Neural progenitor cell (in vitro differentiated cells): ENCODE results near the gene CCS. TPM values are rescaled to one million over a fixed set of nuclear protein-coding genes. Genes with fewer than 3 reads are reported as not detected.

Experiments used
- DNase-seq: peaks from one replicate; pipeline ENCODE4 v3.0.0-alpha.2; 2016; ENCODE audit warnings: low spot score
- H2AFZ ChIP-seq: fragments of 200-600 bp; sonication (generic); replicated peaks from 2 replicates; pipeline ENCODE4 v1.6.1; 2016; ENCODE audit warnings: antibody characterized with exemption
- H3F3A ChIP-seq: fragments of 200-600 bp; sonication (generic); 2 replicates; pipeline ENCODE4 v1.6.1; 2016; ENCODE audit warnings: antibody characterized with exemption, low read depth
- H3K27ac ChIP-seq: fragments of 200-600 bp; sonication (generic); 2 replicates; pipeline ENCODE4 v1.5.1; 2016; ENCODE audit warnings: mild to moderate bottlenecking
- H3K27me3 ChIP-seq: fragments of 200-600 bp; sonication (generic); 2 replicates; pipeline ENCODE4 v1.6.1; 2016; ENCODE audit warnings: mild to moderate bottlenecking, moderate library complexity
- H3K36me3 ChIP-seq: fragments of 200-600 bp; sonication (generic); 2 replicates; pipeline ENCODE4 v1.5.1; 2016
- H3K4me1 ChIP-seq: fragments of 200-600 bp; sonication (generic); 2 replicates; pipeline ENCODE4 v1.6.1; 2016; ENCODE audit warnings: mixed run types
- H3K4me2 ChIP-seq: fragments of 200-600 bp; sonication (generic); 2 replicates; pipeline ENCODE4 v1.6.1; 2016
- H3K4me3 ChIP-seq: fragments of 200-600 bp; sonication (generic); 2 replicates; pipeline ENCODE4 v1.5.1; 2016
- H3K79me2 ChIP-seq: fragments of 200-600 bp; sonication (generic); 2 replicates; pipeline ENCODE4 v1.6.1; 2016; ENCODE audit warnings: low read depth
- H3K9ac ChIP-seq: fragments of 200-600 bp; sonication (generic); 2 replicates; pipeline ENCODE4 v1.6.1; 2016
- H3K9me3 ChIP-seq: fragments of 200-600 bp; sonication (generic); 2 replicates; pipeline ENCODE4 v1.5.1; 2016; ENCODE audit warnings: low read depth
- H4K20me1 ChIP-seq: fragments of 200-600 bp; sonication (generic); 2 replicates; pipeline ENCODE4 v1.6.1; 2016; ENCODE audit warnings: low read depth
- H3K27ac Mint-ChIP-seq: 3 replicates; pipeline ENCODE4 v1.8.0; 2021; ENCODE audit warnings: mixed read lengths
- H3K27me3 Mint-ChIP-seq: 2 replicates; pipeline ENCODE4 v1.8.0; 2022; ENCODE audit warnings: low read depth, mild to moderate bottlenecking, inconsistent platforms, moderate library complexity, mixed read lengths; ENCODE audit not compliant: insufficient read depth
- H3K36me3 Mint-ChIP-seq: 3 replicates; pipeline ENCODE4 v1.8.0; 2021; ENCODE audit warnings: mixed read lengths
- H3K4me1 Mint-ChIP-seq: 3 replicates; pipeline ENCODE4 v1.8.0; 2021; ENCODE audit warnings: mixed read lengths
- H3K4me3 Mint-ChIP-seq: 3 replicates; pipeline ENCODE4 v1.8.0; 2021; ENCODE audit warnings: mild to moderate bottlenecking, moderate library complexity, mixed read lengths
- H3K9me3 Mint-ChIP-seq: 3 replicates; pipeline ENCODE4 v1.8.0; 2020; ENCODE audit warnings: mixed read lengths
- EZH2 ChIP-seq: fragments of 200-600 bp; sonication (generic); IDR thresholded peaks from 2 replicates; pipeline ENCODE4 v1.6.1; 2017; ENCODE audit warnings: antibody characterized with exemption, mild to moderate bottlenecking, moderate library complexity
- EZH2phosphoT487 ChIP-seq: fragments of 200-600 bp; sonication (generic); IDR thresholded peaks from 2 replicates; pipeline ENCODE4 v1.6.1; 2017; ENCODE audit warnings: antibody characterized with exemption
- total RNA-seq: library from RNA; depleted of rRNA; stranded (reverse); fragments of >200 nt; gene quantifications from 2 replicates; pipeline ENCODE4 v1.2.3, GENCODE V29; 2015; ENCODE audit warnings: low replicate concordance
- TF ChIP-seq, protein P1 (sequence below): fragments of 200-600 bp; sonication (generic); IDR thresholded peaks from 2 replicates; pipeline ENCODE4 v1.5.1; 2017; ENCODE audit warnings: antibody characterized with exemption, mild to moderate bottlenecking

Gene CCS
- total RNA-seq, 1 donor from 2014 or later, result 44.3 TPM

GRCh38 chr11:66561975-66562248 lies 31.1 kb upstream of the CCS start:
- no peaks in the 10 kb centered on the region for H3K36me3 ChIP-seq
- H3K36me3 Mint-ChIP-seq, result no peaks in the 10 kb centered on the region

GRCh38 chr11:66562275-66562674 lies 30.7 kb upstream of the CCS start:
- Mint-ChIP-seq H3K27me3 (no peaks in the 10 kb centered on the region), H3K27ac (no peak overlapping the region), H3K4me3 (no peak overlapping the region), H3K9me3 (no peaks in the 10 kb centered on the region), H3K36me3 (no peaks in the 10 kb centered on the region), H3K4me1 (no peaks in the 10 kb centered on the region)
- DNase-seq, result no peak
- Histone ChIP-seq H3K27me3 (no peaks in the 10 kb centered on the region), H3K4me3 (no peak overlapping the region), H3K9ac (no peak overlapping the region), H3F3A (no peaks in the 10 kb centered on the region), H3K4me2 (no peak overlapping the region), H3K9me3 (no peaks in the 10 kb centered on the region), H4K20me1 (no peaks in the 10 kb centered on the region), H3K27ac (no peak overlapping the region), H2AFZ (no peak overlapping the region), H3K4me1 (no peaks in the 10 kb centered on the region), H3K36me3 (no peaks in the 10 kb centered on the region), H3K79me2 (no peaks in the 10 kb centered on the region)
- TF ChIP-seq EZH2phosphoT487, result no peak
- no peak for TF ChIP-seq EZH2
- TF ChIP-seq, protein P1, sequence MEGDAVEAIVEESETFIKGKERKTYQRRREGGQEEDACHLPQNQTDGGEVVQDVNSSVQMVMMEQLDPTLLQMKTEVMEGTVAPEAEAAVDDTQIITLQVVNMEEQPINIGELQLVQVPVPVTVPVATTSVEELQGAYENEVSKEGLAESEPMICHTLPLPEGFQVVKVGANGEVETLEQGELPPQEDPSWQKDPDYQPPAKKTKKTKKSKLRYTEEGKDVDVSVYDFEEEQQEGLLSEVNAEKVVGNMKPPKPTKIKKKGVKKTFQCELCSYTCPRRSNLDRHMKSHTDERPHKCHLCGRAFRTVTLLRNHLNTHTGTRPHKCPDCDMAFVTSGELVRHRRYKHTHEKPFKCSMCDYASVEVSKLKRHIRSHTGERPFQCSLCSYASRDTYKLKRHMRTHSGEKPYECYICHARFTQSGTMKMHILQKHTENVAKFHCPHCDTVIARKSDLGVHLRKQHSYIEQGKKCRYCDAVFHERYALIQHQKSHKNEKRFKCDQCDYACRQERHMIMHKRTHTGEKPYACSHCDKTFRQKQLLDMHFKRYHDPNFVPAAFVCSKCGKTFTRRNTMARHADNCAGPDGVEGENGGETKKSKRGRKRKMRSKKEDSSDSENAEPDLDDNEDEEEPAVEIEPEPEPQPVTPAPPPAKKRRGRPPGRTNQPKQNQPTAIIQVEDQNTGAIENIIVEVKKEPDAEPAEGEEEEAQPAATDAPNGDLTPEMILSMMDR, result no peak

More at GRCh38 chr11:66561975-66562248, 31.1 kb upstream of the CCS start:
- Histone ChIP-seq H3K9ac (no peak overlapping the region), H4K20me1 (no peaks in the 10 kb centered on the region), H3F3A (no peaks in the 10 kb centered on the region), H3K4me2 (no peak overlapping the region), H3K27ac (no peak overlapping the region), H3K4me3 (no peak overlapping the region), H3K9me3 (no peaks in the 10 kb centered on the region), H3K27me3 (no peaks in the 10 kb centered on the region), H2AFZ (no peak overlapping the region), H3K79me2 (no peaks in the 10 kb centered on the region), H3K4me1 (no peaks in the 10 kb centered on the region)
- Mint-ChIP-seq H3K9me3 (no peaks in the 10 kb centered on the region), H3K27ac (no peak overlapping the region), H3K4me3 (no peak overlapping the region), H3K27me3 (no peaks in the 10 kb centered on the region), H3K4me1 (no peaks in the 10 kb centered on the region)
- no peak for DNase-seq
- TF ChIP-seq EZH2 (no peak), EZH2phosphoT487 (no peak)
- TF ChIP-seq, protein P1, result no peak

DNA sequence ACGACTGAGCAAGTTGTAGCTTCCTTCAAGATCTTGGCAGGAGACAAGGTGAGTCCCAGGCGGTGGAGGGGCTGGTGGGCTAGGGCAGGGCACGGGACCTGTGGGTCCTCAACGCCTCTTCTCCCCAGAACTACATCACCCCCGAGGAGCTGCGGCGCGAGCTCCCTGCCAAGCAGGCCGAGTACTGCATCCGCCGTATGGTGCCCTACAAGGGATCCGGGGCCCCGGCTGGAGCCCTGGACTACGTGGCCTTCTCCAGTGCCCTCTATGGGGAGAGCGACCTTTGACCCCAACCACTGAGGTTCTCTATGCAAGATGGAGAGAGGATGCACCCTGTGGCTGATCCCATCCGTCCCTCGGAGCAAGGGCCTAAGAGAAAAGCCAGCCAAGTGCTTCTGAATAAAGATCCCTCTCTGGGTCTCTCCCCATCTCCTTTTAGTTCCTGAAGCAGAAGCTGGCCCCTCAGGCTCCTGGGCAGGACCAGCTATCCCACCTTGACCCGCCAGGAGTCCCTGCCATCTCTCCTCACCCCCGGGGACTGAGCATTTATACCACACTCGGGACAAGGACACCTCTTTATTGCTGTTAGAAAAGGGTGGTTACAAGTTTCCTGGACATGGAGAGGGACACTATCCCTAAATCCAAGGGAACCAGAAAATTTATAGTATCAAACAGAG lies 29.9 kb upstream of the CCS start:
- Mint-ChIP-seq H3K36me3 (no peaks in the 10 kb centered on the region), H3K4me3 (no peak overlapping the region), H3K27me3 (no peaks in the 10 kb centered on the region), H3K9me3 (no peaks in the 10 kb centered on the region), H3K4me1 (no peaks in the 10 kb centered on the region), H3K27ac (no peak overlapping the region)
- no peak overlapping the region for H3K27ac ChIP-seq
- H3K4me3 ChIP-seq, result no peak overlapping the region
- no peaks in the 10 kb centered on the region for H3K9me3 ChIP-seq
- H3K79me2 ChIP-seq, result no peaks in the 10 kb centered on the region
- H3F3A ChIP-seq, result no peaks in the 10 kb centered on the region
- no peak for TF ChIP-seq EZH2phosphoT487
- TF ChIP-seq, protein P1, result no peak
- TF ChIP-seq EZH2, result no peak
- no peak for DNase-seq
- H4K20me1 ChIP-seq, result no peaks in the 10 kb centered on the region
- H2AFZ ChIP-seq, result no peak overlapping the region
- no peaks in the 10 kb centered on the region for H3K36me3 ChIP-seq
- H3K9ac ChIP-seq, result no peak overlapping the region
- no peaks in the 10 kb centered on the region for H3K4me1 ChIP-seq
- no peak overlapping the region for H3K4me2 ChIP-seq
- H3K27me3 ChIP-seq, result no peaks in the 10 kb centered on the region
